HepG2 (cell line): ENCODE measurements around the gene CEBPE. TPM values are rescaled to one million over a fixed set of nuclear protein-coding genes. Genes with fewer than 3 reads are reported as not detected.

Experiments
- ATAC-seq: fragments of 200-7000 bp; cut with Tn5 transposase; 3 replicates; pipeline ENCODE4 v1.9.1; 2020; ENCODE audit warnings: mild to moderate bottlenecking, moderate library complexity
- BruUV-seq: library from RNA; stranded (reverse); fragments of 400-500 nt; replicated peaks from 2 replicates; lab custom pipeline; 2021; lab: Mats Ljungman, UMichigan
- CTCF ChIA-PET: fragments of 300-600 bp; formaldehyde crosslinking; extraction: SDS; loops from one replicate; lab custom pipeline; 2021; ENCODE audit warnings: low total read pairs, inconsistent platforms, low intra/inter-chr PET ratio; lab: Yijun Ruan, JAX
- POLR2A ChIA-PET: fragments of 350-600 bp; sonication (Branson Sonifier 250); formaldehyde crosslinking; loops from one replicate; lab custom pipeline; 2020; ENCODE audit warnings: antibody characterized with exemption, inconsistent platforms; lab: Yijun Ruan, JAX
- DNase-seq: peaks from one replicate; pipeline ENCODE4 v3.0.0-alpha.2; 2015; ENCODE audit warnings: low spot score
- FAIRE-seq: peaks from 3 replicates; lab custom pipeline; 2011; peaks lifted over from hg19 to GRCh38; lab: Jason Lieb, UNC
- H2AFZ ChIP-seq: one replicate; pipeline ENCODE4 v1.6.1; 2011; ENCODE audit warnings: low read length, inconsistent platforms
- H3K27ac ChIP-seq: fragments of 300-600 bp; 3 replicates; pipeline ENCODE4 v1.8.0; 2011; ENCODE audit warnings: mixed run types, mild to moderate bottlenecking, mixed read lengths, low read length, inconsistent platforms; ENCODE audit not compliant: insufficient read depth; ENCODE audit errors: extremely low read length
- H3K27me3 ChIP-seq, 2 experiments: fragments of 200-600 bp in 1 of 2; 2 replicates in 1 of 2; 3 replicates in 1 of 2; pipeline versions ENCODE4 v1.6.0 to v1.8.0; 2011; ENCODE audit warnings: low read length in 2 of 2, mild to moderate bottlenecking in 2 of 2, moderate library complexity in 2 of 2, inconsistent platforms in 1 of 2; ENCODE audit not compliant: insufficient read depth in 2 of 2, control insufficient read depth in 1 of 2
- H3K36me3 ChIP-seq, 2 experiments: fragments of 200-600 bp in 1 of 2; replicated peaks in 1 of 2; 2 replicates in 1 of 2; 3 replicates in 1 of 2; pipeline versions ENCODE4 v1.5.1 to v1.8.0; 2011; ENCODE audit warnings: low read length in 2 of 2, inconsistent platforms in 1 of 2; ENCODE audit not compliant: insufficient read depth in 2 of 2, control insufficient read depth in 1 of 2
- H3K4me1 ChIP-seq: 2 replicates; pipeline ENCODE4 v1.5.1; 2012; ENCODE audit warnings: low read length, inconsistent platforms; ENCODE audit not compliant: insufficient read depth
- H3K4me2 ChIP-seq: 2 replicates; pipeline ENCODE4 v1.6.0; 2011; ENCODE audit warnings: low read depth, low read length, inconsistent platforms
- H3K4me3 ChIP-seq, 3 experiments: fragments of 200-600 bp in 1 of 3; sonication (generic), shearing (Covaris generic) in 1 of 3; replicated peaks in 1 of 3; 2 replicates each; pipeline ENCODE4 v1.5.1; 2011 to 2016; ENCODE audit warnings: low read length in 3 of 3, inconsistent platforms in 2 of 3, low read depth in 2 of 3, mild to moderate bottlenecking in 2 of 3, control low read depth in 1 of 3, mixed read lengths in 1 of 3; ENCODE audit not compliant: insufficient read depth in 1 of 3
- H3K79me2 ChIP-seq: one replicate; pipeline ENCODE4 v1.6.1; 2011; ENCODE audit warnings: low read length, inconsistent platforms; ENCODE audit not compliant: insufficient read depth
- H3K9ac ChIP-seq: 2 replicates; pipeline ENCODE4 v1.6.0; 2011; ENCODE audit warnings: mild to moderate bottlenecking, low read depth, low read length, inconsistent platforms; ENCODE audit not compliant: insufficient read depth
- H3K9me3 ChIP-seq: 2 replicates; pipeline ENCODE4 v1.5.1; 2012; ENCODE audit warnings: mild to moderate bottlenecking, low read length
- H4K20me1 ChIP-seq: 2 replicates; pipeline ENCODE4 v1.6.0; 2011; ENCODE audit warnings: inconsistent platforms, mild to moderate bottlenecking, low read length, moderate library complexity; ENCODE audit not compliant: insufficient read depth
- ADNP ChIP-seq: sonication (generic); formaldehyde crosslinking; IDR thresholded peaks from 2 replicates; pipeline ENCODE4 v1.4.0; 2020; ENCODE audit warnings: missing genetic modification reagents
- AGO2 ChIP-seq: fragments of 200-400 bp; formaldehyde crosslinking; optimal IDR thresholded peaks from 2 replicates; pipeline ENCODE3; 2017; ENCODE audit warnings: mild to moderate bottlenecking, low read depth, low read length, moderate library complexity
- CC2D1A ChIP-seq: sonication (generic); formaldehyde crosslinking; IDR thresholded peaks from 2 replicates; pipeline ENCODE4 v1.8.1; 2023; ENCODE audit warnings: mild to moderate bottlenecking, missing genetic modification reagents
- EEA1 ChIP-seq: sonication (generic); formaldehyde crosslinking; IDR thresholded peaks from 2 replicates; pipeline ENCODE4 v1.5.1; 2020; ENCODE audit warnings: mild to moderate bottlenecking, missing genetic modification reagents, borderline replicate concordance
- HOXD1 ChIP-seq: sonication (generic); formaldehyde crosslinking; IDR thresholded peaks from 2 replicates; pipeline ENCODE4 v1.5.0; 2020; ENCODE audit warnings: missing genetic modification reagents
- KDM3A ChIP-seq: IDR thresholded peaks from 2 replicates; pipeline ENCODE4 v1.6.1; 2018; ENCODE audit warnings: low read depth, missing compliant biosample characterization
- MEF2D ChIP-seq: sonication (generic); formaldehyde crosslinking; IDR thresholded peaks from 2 replicates; pipeline ENCODE4 v1.5.1; 2020; ENCODE audit warnings: mild to moderate bottlenecking, missing genetic modification reagents
- MXD4 ChIP-seq: IDR thresholded peaks from 2 replicates; pipeline ENCODE4 v1.6.1; 2016; ENCODE audit warnings: mild to moderate bottlenecking, missing biosample characterization, missing genetic modification reagents
- MXI1 ChIP-seq: IDR thresholded peaks from 3 replicates; pipeline ENCODE4 v1.6.1; 2012; ENCODE audit warnings: low read depth, low read length, inconsistent platforms, borderline replicate concordance
- NCOR1 ChIP-seq: fragments of 200-600 bp; sonication (generic); IDR thresholded peaks from 2 replicates; pipeline ENCODE4 v1.7.0; 2017; ENCODE audit warnings: antibody characterized with exemption, low read length, borderline replicate concordance
- PHB2 ChIP-seq: fragments of 450-650 bp; IDR thresholded peaks from 2 replicates; pipeline ENCODE4 v1.6.1; 2018; ENCODE audit not compliant: partially characterized antibody
- REPIN1 ChIP-seq: sonication (generic); formaldehyde crosslinking; IDR thresholded peaks from 2 replicates; pipeline ENCODE4 v1.8.0; 2022; ENCODE audit warnings: missing genetic modification reagents, low read depth, mild to moderate bottlenecking, borderline replicate concordance
- SPEN ChIP-seq: sonication (generic); formaldehyde crosslinking; IDR thresholded peaks from 2 replicates; pipeline ENCODE4 v1.5.1; 2020; ENCODE audit warnings: low read depth, mild to moderate bottlenecking, missing genetic modification reagents
- TBX2 ChIP-seq: sonication (generic); formaldehyde crosslinking; IDR thresholded peaks from 2 replicates; pipeline ENCODE4 v1.5.0; 2020; ENCODE audit warnings: missing genetic modification reagents, mild to moderate bottlenecking, borderline replicate concordance
- YEATS2 ChIP-seq: sonication (generic); formaldehyde crosslinking; IDR thresholded peaks from 2 replicates; pipeline ENCODE4 v1.4.0; 2020; ENCODE audit warnings: missing genetic modification reagents, borderline replicate concordance
- ZC3H13 ChIP-seq: sonication (generic); formaldehyde crosslinking; IDR thresholded peaks from 2 replicates; pipeline ENCODE4 v1.8.1; 2023; ENCODE audit warnings: mild to moderate bottlenecking, missing genetic modification reagents, moderate library complexity
- ZNF34 ChIP-seq: sonication (generic); formaldehyde crosslinking; IDR thresholded peaks from 2 replicates; pipeline ENCODE4 v1.4.0; 2020; ENCODE audit warnings: mild to moderate bottlenecking, missing genetic modification reagents, borderline replicate concordance
- ZNF777 ChIP-seq: sonication (generic); formaldehyde crosslinking; IDR thresholded peaks from 2 replicates; pipeline ENCODE4 v1.4.0; 2020; ENCODE audit warnings: missing genetic modification reagents
- WGBS: methylation state at CpG from one replicate; pipeline ENCODE4 v1.1.6; 2017; ENCODE audit warnings: low lambda C conversion rate; 5-methylcytosine and 5-hydroxymethylcytosine counted together
- in situ Hi-C: cut with HindIII; loops from 2 replicates; pipeline ENCODE4 v1.10.0; 2017; ENCODE audit warnings: low pct_unique_long_range_greater_than_20kb; ENCODE audit not compliant: extremely low pct_ligation_motif_present
- intact Hi-C: fragments of 100-400 bp; cut with micrococcal nuclease; formaldehyde crosslinking; loops from one replicate; pipeline ENCODE4 v1.10.0; 2022; ENCODE audit not compliant: unreplicated experiment
- polyA plus RNA-seq, 8 experiments: library from polyadenylated mRNA; depleted of rRNA in 3 of 8; stranded (reverse) in 7 of 8; unstranded in 1 of 8; fragments of >200 nt; fragmentation: Illumina TruSeq in 4 of 8; extraction: Trizol in 4 of 8; gene quantifications; 2 replicates each; pipeline versions ENCODE4 v1.2.1 to v1.2.3, GENCODE V29; 2011 to 2016; ENCODE audit warnings: low read depth in 4 of 8, missing spikeins in 1 of 8, mixed read lengths in 1 of 8; ENCODE audit not compliant: insufficient read depth in 1 of 8
- total RNA-seq, 5 experiments: library from RNA; depleted of rRNA; stranded (reverse); fragments of >200 nt; fragmentation: Illumina TruSeq; extraction: Trizol; gene quantifications; 2 replicates each; pipeline ENCODE4 v1.2.3, GENCODE V29; 2016; ENCODE audit warnings: low read depth in 1 of 5
- TF ChIP-seq, protein P1 (sequence below): sonication (generic); formaldehyde crosslinking; IDR thresholded peaks from 2 replicates; pipeline ENCODE4 v1.4.0; 2020; ENCODE audit warnings: mild to moderate bottlenecking, missing genetic modification reagents

Gene CEBPE
- total and polyA plus RNA-seq, 2 of the 13 experiments (the other 11 are each of a cell fraction or from before 2014, with no cell fraction given), result 0.09 to 0.11 TPM

DNA sequence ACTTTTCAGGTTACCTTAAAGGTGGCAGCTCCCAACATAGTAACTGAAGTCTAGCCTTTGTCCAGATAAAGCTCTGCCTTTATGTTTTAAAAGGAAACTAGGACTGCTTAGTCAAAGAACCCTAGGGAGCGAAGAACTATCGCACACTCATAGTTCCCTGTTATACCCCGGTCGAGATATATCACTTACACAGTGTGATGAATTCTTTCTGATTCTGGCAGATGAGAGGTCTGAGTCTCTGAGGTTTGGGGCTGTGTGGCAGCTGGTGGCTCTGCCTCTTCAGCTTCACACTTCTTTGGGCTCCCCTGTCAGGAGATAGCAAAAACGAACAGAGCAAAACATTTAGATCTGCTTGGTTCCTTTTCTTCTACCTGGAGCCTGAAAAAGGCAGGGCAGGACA is 41.1 kb downstream of the CEBPE start:
- H4K20me1 ChIP-seq, result peaks cover 9% of the 10 kb centered on the region; the same call in 1 of the 2 replicates
- POLR2A ChIA-PET, result interaction anchor here (1.4 to 5.8 kb wide), 5 partner anchors 9 to 101 kb away, joined by 3 to 85 read pairs (median 12); partner anchors contain the start of genes ACIN1 and C14orf119
- in situ Hi-C loops, result no loop called here
- no TSS peak for BruUV-seq
- CTCF ChIA-PET, result interaction anchor here (1.6 to 4.1 kb wide), 4 partner anchors 9 to 109 kb away, joined by 4 to 20 read pairs (median 8); partner anchors contain the start of gene ACIN1
- TF ChIP-seq MXI1 (no peak), AGO2 (peak; percentile 14)
- 97% methylated on average over 5 of the region's 5 CpGs for WGBS
- ATAC-seq (no peak), FAIRE-seq (no peak), DNase-seq (no peak)
- no peak overlapping the region for H2AFZ ChIP-seq
- peaks cover 63 to 94% of the 10 kb centered on the region in 2 experiments for H3K36me3 ChIP-seq
- H3K27me3 ChIP-seq, result no peaks in the 10 kb centered on the region
- H3K4me3 ChIP-seq, result no peak overlapping the region
- intact Hi-C loops, result loop anchor here (1.0 kb wide), 2 partner anchors 9 to 31 kb away; no protein-coding TSS in a partner anchor
- H3K9me3 ChIP-seq, result no peaks in the 10 kb centered on the region
- no peak overlapping the region for H3K4me2 ChIP-seq
- no peaks in the 10 kb centered on the region for H3K4me1 ChIP-seq
- H3K27ac ChIP-seq, result no peak overlapping the region
- no peaks in the 10 kb centered on the region for H3K79me2 ChIP-seq
- no peak overlapping the region for H3K9ac ChIP-seq

DNA sequence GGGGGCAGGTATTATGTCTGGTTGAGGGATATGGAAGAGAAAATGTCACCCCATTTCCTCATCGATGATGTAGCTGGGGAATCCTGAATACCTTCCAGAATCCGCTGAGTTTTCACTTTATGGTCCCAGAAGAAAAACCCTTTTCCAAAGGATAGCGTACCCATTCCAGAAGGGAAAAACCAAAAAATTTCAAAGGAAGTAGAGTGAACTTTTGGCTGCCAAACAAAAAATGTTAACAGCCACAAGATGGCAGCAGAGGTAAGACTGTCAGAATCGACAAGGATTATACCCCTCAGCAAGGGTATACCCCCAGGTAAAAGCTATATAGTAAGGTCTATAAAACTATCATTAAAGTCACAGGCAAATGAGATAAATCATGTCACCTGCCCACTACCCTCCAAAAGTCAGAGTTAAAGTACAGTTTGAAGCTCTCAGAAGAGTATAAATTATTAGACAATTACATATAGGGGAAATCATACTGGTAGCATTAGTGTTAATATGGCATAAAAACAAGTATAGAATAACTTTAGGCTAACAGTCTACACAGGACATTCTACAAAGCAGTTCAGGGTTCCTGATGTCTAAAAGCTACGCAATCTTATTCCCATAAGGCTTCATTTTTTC is 42.2 kb downstream of the CEBPE start:
- no TSS peak for BruUV-seq
- Histone ChIP-seq H3K27ac (no peak overlapping the region), H2AFZ (no peak overlapping the region), H4K20me1 (peaks cover 9% of the 10 kb centered on the region; the same call in 1 of the 2 replicates), H3K4me3 (no peak overlapping the region), H3K36me3 (peaks cover 64 to 95% of the 10 kb centered on the region in 2 experiments), H3K79me2 (peaks cover 1% of the 10 kb centered on the region), H3K4me1 (peaks cover 9% of the 10 kb centered on the region), H3K27me3 (no peaks in the 10 kb centered on the region), H3K4me2 (no peak overlapping the region), H3K9ac (no peak overlapping the region), H3K9me3 (no peaks in the 10 kb centered on the region)
- ChIA-PET POLR2A (interaction anchor here (0.8 to 5.8 kb wide), 7 partner anchors 8 to 103 kb away, joined by 3 to 85 read pairs (median 5); partner anchors contain the start of genes ACIN1, AJUBA and C14orf119), CTCF (interaction anchor here (0.9 to 4.1 kb wide), 8 partner anchors 8 to 110 kb away, joined by 3 to 20 read pairs (median 8); partner anchors contain the start of genes ACIN1 and CDH24)
- 79% methylated on average over 5 of the region's 5 CpGs for WGBS
- in situ Hi-C loops, result no loop called here
- FAIRE-seq, result peak; percentile 48
- peak; percentile 68 for DNase-seq
- peak; percentile 57 for ATAC-seq
- intact Hi-C loops, result loop anchor here (1.0 kb wide), 2 partner anchors 8 to 32 kb away; no protein-coding TSS in a partner anchor
- TF ChIP-seq EEA1 (no peak), ZNF34 (CRISPR knock-in tag) (no peak), SPEN (CRISPR knock-in tag) (no peak), ADNP (no peak), TBX2 (CRISPR knock-in tag) (no peak), MXD4 (CRISPR knock-in tag) (no peak), YEATS2 (CRISPR knock-in tag) (no peak), ZNF777 (CRISPR knock-in tag) (no peak), ZC3H13 (CRISPR knock-in tag) (no peak), HOXD1 (CRISPR knock-in tag) (no peak), MEF2D (CRISPR knock-in tag) (no peak), PHB2 (no peak), REPIN1 (0 out of 2 replicates have a peak, but pooled peaks have one; percentile 47), NCOR1 (no peak), KDM3A (CRISPR knock-in tag) (no peak), CC2D1A (no peak)
- TF ChIP-seq, protein P1, sequence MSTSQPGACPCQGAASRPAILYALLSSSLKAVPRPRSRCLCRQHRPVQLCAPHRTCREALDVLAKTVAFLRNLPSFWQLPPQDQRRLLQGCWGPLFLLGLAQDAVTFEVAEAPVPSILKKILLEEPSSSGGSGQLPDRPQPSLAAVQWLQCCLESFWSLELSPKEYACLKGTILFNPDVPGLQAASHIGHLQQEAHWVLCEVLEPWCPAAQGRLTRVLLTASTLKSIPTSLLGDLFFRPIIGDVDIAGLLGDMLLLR, result no peak
